HG03045 (cell line): ENCODE data around the gene ST3GAL5.

Source experiments
- ATAC-seq: cut with Tn5 transposase; IDR thresholded peaks from one replicate; pipeline ENCODE4 v1.9.1; 2021; ENCODE audit warnings: mild to moderate bottlenecking, moderate library complexity; ENCODE audit not compliant: unreplicated experiment

Gene ST3GAL5

GRCh38 chr2:85793584-85793983 is 95.2 kb downstream of the ST3GAL5 start:
- no peak for ATAC-seq

- no peak for ATAC-seq
Measured at GRCh38 chr2:85792783-85793441, 95.9 kb downstream of the ST3GAL5 start.

DNA sequence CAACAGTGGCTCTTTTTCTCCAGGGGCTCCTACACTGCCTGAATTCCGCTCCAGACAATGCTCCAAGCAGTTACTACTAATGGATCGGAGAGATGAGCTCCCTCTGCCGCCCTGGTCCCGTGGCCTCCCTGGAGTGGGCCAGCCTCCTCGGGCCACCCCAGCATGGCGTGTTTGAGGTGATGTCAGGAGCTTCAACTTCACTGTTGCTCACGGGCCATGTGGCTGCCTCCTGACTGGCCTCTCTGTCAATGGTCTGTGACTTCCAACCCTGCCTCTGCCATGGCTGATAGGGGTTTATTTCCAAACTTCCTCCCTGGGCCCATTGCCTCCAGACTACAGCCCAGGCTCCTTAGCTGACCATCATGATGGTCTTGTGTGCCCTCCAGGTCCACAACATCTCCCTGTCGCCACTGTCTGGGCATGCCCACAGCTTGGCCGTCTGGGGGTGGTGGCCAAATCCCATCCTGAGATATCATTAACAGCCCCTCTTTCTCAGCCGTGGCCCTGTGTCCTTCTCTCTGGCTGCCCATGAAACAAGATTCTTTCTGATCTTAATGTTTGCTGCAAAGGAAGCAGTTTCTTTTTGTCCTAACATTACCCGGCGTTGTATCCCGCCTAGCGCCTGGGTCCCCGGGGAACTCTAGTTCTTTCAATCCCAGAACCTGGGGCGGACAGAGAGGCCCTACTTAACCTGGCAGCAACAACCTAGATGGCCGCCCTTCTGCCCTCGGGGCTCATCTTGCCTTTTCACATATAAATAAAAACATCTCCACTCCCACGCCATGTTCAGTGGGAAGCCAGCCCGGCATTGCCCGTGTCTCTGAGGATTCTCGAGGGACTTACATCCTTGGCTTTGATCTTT is 96.9 kb downstream of the ST3GAL5 start:
- no peak for ATAC-seq

GRCh38 chr2:85790499-85791188 is 98.1 kb downstream of the ST3GAL5 start:
- no peak for ATAC-seq

- ATAC-seq: no peak
Measured at GRCh38 chr2:85790032-85790431, 98.8 kb downstream of the ST3GAL5 start.

DNA sequence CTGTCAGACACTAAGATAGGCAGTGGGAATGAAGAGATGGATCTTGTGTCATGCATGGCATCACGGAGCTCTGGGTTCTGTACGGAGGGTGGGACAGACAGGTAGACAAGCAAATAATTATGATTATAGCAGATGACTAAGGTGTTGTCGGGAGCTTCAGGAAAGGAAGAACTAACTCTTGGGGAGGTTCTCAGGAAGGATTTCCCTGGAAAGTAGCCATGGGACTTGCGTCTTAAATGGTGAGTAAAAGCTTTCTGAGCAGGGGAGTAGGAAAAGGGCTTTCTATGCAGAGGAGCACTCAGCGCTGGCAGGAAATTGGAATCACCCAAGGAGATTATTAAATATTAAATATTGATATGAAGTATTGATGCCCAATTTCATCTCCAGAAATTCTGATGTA is 99.5 kb downstream of the ST3GAL5 start:
- ATAC-seq: no peak

- no peak for ATAC-seq
Measured at GRCh38 chr2:85788603-85789002, 100.2 kb downstream of the ST3GAL5 start.

- no peak for ATAC-seq
Measured at GRCh38 chr2:85787981-85788340, 100.8 kb downstream of the ST3GAL5 start.

GRCh38 chr2:85787282-85787980 is 101.4 kb downstream of the ST3GAL5 start:
- ATAC-seq: no peak
